GM18858 (cell line): ENCODE results near the gene GPSM3.

Experiments used
- ATAC-seq: cut with Tn5 transposase; IDR thresholded peaks from one replicate; pipeline ENCODE4 v1.9.1; 2021; ENCODE audit not compliant: unreplicated experiment

The GPSM3 gene

GRCh38 chr6:32175711-32176475 lies 16.6 kb downstream of the GPSM3 start, which contains the start of gene AGPAT1:
Gene AGPAT1, minus strand, starts transcription at chr6:32176084. Its CDS starts 4,588 bp downstream, at chr6:32171496.
- no peak for ATAC-seq

DNA sequence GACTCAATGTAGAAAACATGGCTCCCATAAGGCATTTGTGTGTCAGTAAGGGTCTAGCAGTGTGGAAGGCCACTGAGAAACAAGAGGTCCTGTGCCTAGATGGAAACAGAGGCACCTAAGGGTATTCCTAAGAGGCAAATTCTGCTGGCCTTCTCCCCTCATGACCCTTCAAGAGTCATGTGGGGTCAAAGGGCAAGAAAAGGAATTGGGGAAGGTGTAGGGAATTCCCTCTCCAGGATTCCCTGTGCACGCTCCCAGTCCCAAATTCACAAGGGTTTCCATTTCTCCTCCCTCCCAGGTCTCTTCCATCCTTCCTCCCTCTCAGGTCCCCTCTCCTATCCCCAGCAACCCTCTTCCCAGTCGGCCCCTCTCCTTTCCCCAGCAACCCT lies 17.1 kb downstream of the GPSM3 start:
- no peak for ATAC-seq

DNA sequence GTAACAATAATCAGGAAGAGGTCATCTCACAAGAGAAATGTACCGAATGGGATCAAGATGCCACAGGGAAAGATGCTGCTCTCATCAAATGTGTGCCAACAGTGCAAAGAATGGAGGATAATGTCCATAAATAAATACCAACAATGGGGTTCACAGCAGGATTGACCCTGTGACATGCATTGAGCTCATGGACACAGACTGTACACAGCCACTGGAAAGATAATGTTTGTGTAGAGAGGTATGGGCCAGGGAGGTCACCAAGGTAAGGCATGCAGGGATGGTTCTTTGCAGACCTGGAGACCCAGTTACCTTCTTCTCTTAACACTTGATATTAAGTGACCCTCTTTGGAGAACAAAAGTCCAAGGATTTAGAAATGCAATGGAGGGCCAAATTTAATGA lies 18.0 kb downstream of the GPSM3 start:
- ATAC-seq = no peak

DNA sequence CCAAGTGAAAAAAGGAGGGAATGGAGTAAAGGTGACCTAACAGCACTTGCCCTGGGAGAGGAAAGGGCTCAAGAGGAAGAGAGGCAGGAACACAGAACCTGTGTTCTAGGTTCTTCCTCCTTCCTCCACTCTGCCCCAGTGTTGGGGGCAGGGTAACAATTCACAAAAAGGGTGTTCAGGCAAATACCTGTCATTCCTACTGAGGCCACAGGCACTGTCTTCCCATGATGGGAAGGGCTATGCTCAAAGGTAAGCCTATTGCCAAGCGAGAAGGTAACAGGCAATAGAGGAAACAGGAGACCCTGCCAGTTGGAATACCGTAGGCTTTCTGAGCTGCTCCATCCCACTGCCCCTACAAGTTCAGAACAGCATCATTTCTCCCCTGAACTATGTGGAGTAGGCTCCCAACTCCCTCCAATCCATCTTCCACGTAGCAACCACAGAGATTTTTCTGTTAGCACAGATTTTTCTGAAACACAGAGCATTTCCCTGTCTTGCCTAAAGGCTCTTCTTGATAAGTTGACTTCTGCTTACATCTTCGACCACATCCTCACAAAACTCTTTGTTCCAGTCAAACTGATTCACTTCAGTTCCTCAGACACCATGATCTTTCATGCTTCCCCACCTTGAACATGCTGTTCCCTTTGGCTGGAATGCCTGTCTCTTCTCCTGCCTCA lies 19.3 kb downstream of the GPSM3 start:
- no peak for ATAC-seq

- no peak for ATAC-seq
Observed at GRCh38 chr6:32171234-32171633, 21.2 kb downstream of the GPSM3 start.

DNA sequence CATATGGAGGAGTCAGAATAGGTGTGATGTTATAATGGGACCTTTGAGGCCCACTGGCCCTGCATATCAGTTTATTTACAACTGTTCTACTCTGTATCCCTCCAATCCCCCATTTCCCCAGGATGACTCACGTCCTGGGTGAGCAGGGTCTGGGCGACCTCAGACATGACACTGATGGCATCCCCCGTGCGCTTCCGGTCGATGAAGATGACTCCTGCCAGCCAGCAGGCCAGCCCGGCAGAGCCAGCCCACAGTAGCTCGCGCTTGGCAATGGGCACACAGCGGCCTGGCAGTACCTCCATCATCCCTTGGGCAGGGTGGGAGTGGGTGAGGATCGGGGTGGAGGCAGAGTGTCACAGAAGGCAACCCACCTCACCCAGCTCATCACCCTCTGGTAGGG lies 22.1 kb downstream of the GPSM3 start:
- no peak for ATAC-seq

DNA sequence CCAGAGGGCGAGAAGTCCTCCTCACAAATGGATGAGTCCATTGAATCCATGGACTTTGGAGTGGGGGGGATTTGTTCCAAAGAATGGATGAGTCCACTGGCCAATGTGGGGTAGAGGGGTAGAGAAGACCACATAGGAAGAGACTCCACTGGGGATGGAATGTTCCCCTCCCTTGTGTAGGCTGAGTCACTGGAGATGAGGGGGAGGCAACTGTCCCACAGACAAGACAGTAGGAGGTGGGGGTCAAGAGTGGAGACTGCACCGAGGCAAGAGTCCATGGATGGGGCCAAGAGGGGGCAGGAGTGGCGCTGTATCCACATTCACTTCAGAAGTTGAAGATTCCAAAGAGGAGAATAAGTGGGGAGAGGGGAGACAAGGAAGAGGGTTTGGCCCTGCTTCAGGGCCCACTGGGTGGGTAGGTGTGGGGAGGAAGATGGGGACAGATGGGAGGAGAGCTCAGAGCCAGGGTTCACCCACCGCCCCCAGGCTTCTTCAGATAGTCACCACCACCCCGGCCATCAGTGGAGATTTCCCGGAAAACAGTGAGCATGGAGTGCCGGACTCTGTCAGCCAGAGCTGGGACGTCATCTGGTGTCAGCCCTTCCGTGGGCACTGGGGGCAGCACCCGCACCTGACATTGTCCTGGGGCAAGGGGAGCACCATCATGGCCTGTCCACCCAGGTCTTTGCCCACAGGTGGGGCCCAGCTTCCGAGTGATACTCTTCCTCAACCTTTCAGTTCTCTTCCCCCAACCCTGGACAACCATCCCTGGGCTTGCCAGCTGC lies 23.4 kb downstream of the GPSM3 start:
- ATAC-seq = no peak

DNA sequence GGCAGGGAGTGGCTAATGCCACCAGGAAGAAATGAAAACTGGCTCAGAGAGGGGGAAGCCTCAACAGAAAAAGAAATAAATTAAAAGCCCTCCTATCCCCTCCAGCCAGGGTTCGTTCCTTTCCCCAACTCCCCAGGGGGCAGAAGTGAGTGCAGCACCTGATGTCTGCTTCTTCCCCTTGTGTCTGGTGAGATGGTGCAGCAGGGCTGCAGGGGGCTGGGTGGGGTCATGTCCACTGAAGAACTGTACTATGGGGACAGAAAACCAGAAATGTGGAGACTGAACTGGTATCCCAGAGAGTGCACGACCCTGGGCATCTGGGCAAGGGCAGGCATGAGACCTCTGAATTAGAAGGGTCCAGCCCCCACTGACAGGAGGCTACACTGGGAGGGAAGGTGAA lies 24.1 kb downstream of the GPSM3 start:
- no peak for ATAC-seq

DNA sequence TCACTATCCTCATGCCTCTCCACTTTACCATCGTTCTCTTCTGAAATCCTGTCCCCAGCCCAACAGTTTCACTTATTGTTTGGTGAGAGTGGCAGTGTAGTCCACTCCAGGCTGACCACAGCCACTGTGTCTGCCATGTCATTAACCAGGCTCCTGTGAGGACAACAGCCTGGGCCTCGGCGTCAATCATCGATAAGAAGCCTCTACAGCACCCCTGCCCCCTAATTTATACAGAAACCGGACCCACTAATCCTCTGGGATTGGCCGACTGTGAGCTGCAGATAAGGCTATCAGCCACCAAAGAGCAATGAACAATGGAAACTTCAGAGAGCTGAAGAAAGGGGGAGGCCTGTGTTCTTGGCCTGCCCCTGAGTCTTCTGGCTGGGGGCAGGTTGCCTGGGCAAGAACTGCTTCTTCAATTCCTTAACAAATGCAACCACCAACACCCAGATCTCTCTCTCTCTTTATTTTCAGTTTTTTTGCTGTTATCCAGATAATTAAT lies 24.6 kb downstream of the GPSM3 start:
- no peak for ATAC-seq

DNA sequence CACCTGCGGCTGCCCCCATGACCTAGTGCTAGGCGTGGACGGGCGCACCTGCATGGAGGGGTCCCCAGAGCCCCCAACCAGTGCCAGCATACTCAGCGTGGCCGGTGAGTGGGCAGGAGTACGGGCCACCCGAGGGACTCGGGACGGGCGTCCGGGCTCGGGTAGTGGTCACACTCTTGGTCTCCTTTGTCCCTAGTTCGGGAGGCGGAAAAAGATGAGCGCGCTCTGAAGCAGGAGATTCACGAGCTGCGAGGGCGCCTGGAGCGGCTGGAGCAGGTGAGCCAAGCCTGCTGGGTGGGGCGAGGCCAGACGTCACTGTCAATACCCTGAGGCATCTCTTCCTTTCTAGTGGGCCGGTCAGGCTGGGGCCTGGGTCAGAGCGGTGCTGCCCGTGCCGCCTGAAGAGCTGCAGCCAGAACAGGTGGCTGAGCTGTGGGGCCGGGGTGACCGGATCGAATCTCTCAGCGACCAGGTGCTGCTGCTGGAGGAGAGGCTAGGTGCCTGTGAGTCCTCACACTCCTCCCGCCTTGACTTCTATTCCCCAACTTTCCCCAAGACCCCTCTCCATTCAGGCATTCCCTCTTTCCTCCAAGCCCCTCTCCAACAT lies 25.2 kb downstream of the GPSM3 start:
- ATAC-seq = no peak

DNA sequence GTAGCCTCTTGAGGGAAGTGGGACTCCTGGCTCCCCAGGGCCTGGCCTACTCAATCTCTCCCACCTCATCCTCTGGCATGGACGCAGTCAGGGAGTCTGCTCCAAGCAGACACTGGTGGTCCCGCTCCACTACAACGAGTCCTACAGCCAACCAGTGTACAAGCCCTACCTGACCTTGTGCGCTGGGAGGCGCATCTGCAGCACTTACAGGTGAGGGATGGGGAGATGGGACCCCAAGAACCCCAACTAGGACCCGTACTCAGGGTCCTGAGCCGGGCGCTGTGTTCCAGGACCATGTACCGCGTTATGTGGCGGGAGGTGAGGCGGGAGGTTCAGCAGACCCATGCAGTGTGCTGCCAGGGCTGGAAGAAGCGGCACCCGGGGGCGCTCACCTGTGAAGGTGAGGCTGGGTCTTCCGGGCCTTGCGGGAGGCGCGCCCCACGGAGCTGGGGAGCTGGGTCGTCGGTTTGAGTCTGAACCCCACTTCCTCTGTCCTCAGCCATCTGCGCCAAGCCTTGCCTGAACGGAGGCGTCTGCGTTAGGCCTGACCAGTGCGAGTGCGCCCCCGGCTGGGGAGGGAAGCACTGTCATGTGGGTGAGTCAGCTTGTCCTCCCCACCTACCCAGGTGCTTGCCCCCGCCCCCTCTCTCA lies 25.9 kb downstream of the GPSM3 start:
- ATAC-seq = no peak

DNA sequence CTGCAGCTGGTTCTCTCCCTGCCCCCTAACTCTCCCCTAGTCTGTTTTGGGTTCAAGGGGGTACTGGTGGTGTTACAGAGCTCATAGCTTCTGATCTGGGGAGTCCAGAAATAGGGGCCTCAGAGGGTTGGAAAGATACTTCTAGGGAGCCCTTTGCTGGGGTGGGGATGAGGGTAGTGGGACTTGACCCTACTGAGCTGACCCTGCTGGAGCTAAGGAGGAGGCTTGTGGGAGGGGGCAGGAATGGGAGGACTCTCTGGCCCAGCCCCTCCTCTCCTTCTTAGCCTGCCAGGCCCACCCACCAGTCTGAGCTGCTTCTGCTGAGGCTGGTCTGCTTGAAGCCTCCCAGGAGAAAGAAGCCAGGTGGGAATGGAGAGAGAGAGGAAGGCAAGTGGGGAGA lies 28.1 kb downstream of the GPSM3 start, which contains the start of gene EGFL8:
EGFL8 (plus strand) TSS at position 301 of the 400 bp plus-strand sequence. CDS start 1,571 bp downstream, outside the sequence.
- ATAC-seq = no peak

GRCh38 chr6:32163559-32164258 lies 28.7 kb downstream of the GPSM3 start:
- ATAC-seq = no peak

- ATAC-seq = no peak
Observed at GRCh38 chr6:32158052-32158451, 34.4 kb downstream of the GPSM3 start.

GRCh38 chr6:32156891-32157290 lies 35.6 kb downstream of the GPSM3 start:
- ATAC-seq = no peak

- ATAC-seq = no peak
Observed at GRCh38 chr6:32154514-32155161, 37.8 kb downstream of the GPSM3 start.

- ATAC-seq = no peak
Observed at GRCh38 chr6:32153564-32154513, 38.6 kb downstream of the GPSM3 start, which contains the start of gene PPT2. Gene PPT2, plus strand, starts transcription at chr6:32154141. Its CDS starts 454 bp downstream, at chr6:32154595.
